WTC11 (cell line): Measurements from ENCODE around the gene ANKFN1.

Experiments
- ATF1 ChIP-seq: sonication (generic); formaldehyde crosslinking; IDR thresholded peaks from 2 replicates; pipeline ENCODE4 v1.8.1; 2023; ENCODE audit warnings: mild to moderate bottlenecking, moderate library complexity, missing genetic modification reagents
- CREB1 ChIP-seq: sonication (generic); formaldehyde crosslinking; IDR thresholded peaks from 2 replicates; pipeline ENCODE4 v1.8.0; 2023; ENCODE audit warnings: mild to moderate bottlenecking, missing genetic modification reagents
- CTCF ChIP-seq: fragments of 200-600 bp; IDR thresholded peaks from 2 replicates; pipeline ENCODE4 v1.8.0; 2022; ENCODE audit warnings: antibody characterized with exemption
- ESRRA ChIP-seq: sonication (generic); formaldehyde crosslinking; IDR thresholded peaks from 2 replicates; pipeline ENCODE4 v1.8.1; 2022; ENCODE audit warnings: mild to moderate bottlenecking, missing genetic modification reagents, borderline replicate concordance
- FOXJ3 ChIP-seq: sonication (generic); formaldehyde crosslinking; IDR thresholded peaks from 2 replicates; pipeline ENCODE4 v1.9.0; 2021; ENCODE audit warnings: missing genetic modification reagents, mild to moderate bottlenecking, borderline replicate concordance
- MXD4 ChIP-seq: fragments of 250-450 bp; sonication (Bioruptor Pico); IDR thresholded peaks from 2 replicates; pipeline ENCODE4 v1.8.0; 2021; ENCODE audit warnings: mild to moderate bottlenecking, moderate library complexity, borderline replicate concordance
- RORB ChIP-seq: fragments of 250-450 bp; sonication (Bioruptor Pico); IDR thresholded peaks from 2 replicates; pipeline ENCODE4 v1.9.0; 2021; ENCODE audit warnings: mild to moderate bottlenecking
- ZNF138 ChIP-seq: sonication (generic); formaldehyde crosslinking; conservative IDR thresholded peaks from 2 replicates; pipeline ENCODE4 v1.8.1; 2022; ENCODE audit warnings: mild to moderate bottlenecking, moderate library complexity, missing genetic modification reagents
- ZNF512 ChIP-seq: sonication (generic); formaldehyde crosslinking; IDR thresholded peaks from 2 replicates; pipeline ENCODE4 v1.8.1; 2022; ENCODE audit warnings: missing genetic modification reagents, borderline replicate concordance

GRCh38 chr17:56481659-56482058 is 328.4 kb downstream of the ANKFN1 start:
- TF ChIP-seq CTCF (no peak), ATF1 (no peak), FOXJ3 (no peak), CREB1 (no peak), ESRRA (CRISPR knock-in tag) (no peak), ZNF138 (no peak), MXD4 (CRISPR knock-in tag) (no peak), RORB (CRISPR knock-in tag) (no peak), ZNF512 (CRISPR knock-in tag) (no peak)
